Measurements from ENCODE around the gene VPS26B. TPM values are rescaled to one million over a fixed set of nuclear protein-coding genes. Genes with fewer than 3 reads are reported as not detected.
"Not testable (repeated sequence)": the region's sequence is repeated elsewhere in the genome, so short reads cannot be mapped to it uniquely, and the experiment has no call there.

VPS26B gene
- total RNA-seq, 1 experiment from 2014 or later, result 33.1 TPM

DNA sequence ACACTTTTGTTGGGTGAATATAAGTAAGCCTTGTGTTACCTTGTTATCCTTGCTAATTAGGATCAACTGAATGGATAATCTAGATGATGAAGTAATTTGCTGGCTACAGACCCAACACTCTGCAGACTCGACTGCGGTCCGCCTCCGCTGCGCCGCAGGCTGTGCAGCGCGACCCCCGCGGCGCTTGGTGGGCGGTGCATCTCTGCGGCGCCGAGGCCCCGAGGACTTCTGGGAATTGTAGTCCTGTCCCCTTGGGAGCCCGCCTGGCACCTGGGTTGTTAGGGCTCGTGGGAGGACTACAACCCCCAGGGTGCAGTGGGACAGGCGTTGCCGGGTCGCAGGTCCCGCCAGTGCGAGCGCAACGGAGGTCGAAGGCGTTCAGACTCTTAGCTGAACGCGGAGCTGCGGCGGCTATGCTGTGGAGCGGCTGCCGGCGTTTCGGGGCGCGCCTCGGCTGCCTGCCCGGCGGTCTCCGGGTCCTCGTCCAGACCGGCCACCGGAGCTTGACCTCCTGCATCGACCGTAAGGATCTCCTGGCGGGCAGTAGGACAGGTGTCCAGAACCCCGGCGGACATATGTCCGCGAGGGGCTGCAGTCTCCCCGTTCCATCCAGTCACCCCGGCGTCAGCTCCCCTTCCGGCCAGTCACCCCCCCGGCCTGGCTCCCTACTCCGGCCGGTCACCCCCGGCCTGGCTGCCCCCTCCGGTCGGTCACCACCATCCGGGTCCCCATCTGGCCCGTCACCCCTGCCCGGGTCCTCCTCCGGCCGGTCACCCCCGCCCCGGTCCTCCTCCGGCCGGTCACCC, 28.9 kb downstream of the VPS26B start, which contains the start of the genes ACAD8 and THYN1:
TSS of gene ACAD8 (plus strand) at position 381 of the 806 bp plus-strand sequence. CDS start at position 414, 33 bp downstream.
TSS of gene THYN1 (minus strand) at position 165 of the 806 bp plus-strand sequence. CDS start 470 bp downstream, outside the sequence.
- BruUV-seq (replicated peaks), result no TSS peak
- Mint-ChIP-seq H3K27me3 (ENCODE audit: unreplicated experiment) (no peaks in the 10 kb centered on the region), H3K9me3 (ENCODE audit: low read depth, unreplicated experiment) (no peaks in the 10 kb centered on the region), H3K4me1 (ENCODE audit: low read depth, unreplicated experiment) (peaks cover 14% of the 10 kb centered on the region), H3K27ac (ENCODE audit: unreplicated experiment) (peak within 1 kb of the TSS; percentile 5), H3K36me3 (ENCODE audit: insufficient read depth, unreplicated experiment) (peaks cover 23% of the 10 kb centered on the region), H3K4me3 (ENCODE audit: low read depth, unreplicated experiment) (peak within 1 kb of the TSS; percentile 98)
- DNase-seq, result peak; percentile 95
- TF ChIP-seq, protein P1, sequence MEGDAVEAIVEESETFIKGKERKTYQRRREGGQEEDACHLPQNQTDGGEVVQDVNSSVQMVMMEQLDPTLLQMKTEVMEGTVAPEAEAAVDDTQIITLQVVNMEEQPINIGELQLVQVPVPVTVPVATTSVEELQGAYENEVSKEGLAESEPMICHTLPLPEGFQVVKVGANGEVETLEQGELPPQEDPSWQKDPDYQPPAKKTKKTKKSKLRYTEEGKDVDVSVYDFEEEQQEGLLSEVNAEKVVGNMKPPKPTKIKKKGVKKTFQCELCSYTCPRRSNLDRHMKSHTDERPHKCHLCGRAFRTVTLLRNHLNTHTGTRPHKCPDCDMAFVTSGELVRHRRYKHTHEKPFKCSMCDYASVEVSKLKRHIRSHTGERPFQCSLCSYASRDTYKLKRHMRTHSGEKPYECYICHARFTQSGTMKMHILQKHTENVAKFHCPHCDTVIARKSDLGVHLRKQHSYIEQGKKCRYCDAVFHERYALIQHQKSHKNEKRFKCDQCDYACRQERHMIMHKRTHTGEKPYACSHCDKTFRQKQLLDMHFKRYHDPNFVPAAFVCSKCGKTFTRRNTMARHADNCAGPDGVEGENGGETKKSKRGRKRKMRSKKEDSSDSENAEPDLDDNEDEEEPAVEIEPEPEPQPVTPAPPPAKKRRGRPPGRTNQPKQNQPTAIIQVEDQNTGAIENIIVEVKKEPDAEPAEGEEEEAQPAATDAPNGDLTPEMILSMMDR (IDR thresholded peaks at IDR 0.05; ENCODE audit: unreplicated experiment), result no peak
- CTCF ChIA-PET, result interaction anchor here (0.6 to 0.7 kb wide), 3 partner anchors 9 to 182 kb away, joined by 3 to 4 read pairs (median 3); no protein-coding TSS in a partner anchor
- intact Hi-C loops (cut with micrococcal nuclease; ENCODE audit: unreplicated experiment), result no loop called here

DNA sequence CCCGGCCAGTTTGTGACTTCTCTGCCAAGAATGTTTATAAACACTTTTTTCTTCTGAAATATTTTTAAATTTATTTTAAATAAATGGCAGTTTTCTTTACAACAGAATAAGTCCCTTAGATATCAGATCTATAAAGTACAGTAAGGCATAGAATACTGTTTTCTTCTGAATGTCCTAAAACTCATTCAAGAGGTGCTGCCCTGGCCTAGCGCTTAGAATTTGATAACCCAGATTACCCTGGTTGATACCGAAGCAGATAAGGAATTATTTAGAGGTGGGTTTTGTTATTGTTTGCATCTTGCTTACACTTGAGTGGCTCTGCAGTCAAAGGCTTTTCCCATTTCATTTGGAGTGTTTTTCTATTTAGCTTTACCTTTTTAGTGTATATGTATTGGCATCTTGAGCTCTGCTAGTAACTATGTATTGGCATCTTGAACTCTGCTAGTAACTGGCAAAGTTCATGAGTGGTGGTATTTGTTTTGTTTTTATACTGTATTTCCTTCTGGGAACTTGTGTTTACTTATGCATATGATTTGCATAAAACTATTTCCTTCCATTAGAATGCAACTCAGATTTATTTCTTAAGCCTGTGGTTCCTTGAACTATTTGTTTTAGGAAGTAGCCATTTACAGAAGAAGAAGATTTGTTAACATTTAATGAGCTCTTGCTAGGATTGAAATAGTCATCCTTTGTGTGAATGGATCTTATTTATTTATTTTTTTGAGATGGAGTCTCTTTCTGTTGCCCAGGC, 30.1 kb downstream of the VPS26B start:
- Mint-ChIP-seq H3K27me3 (ENCODE audit: unreplicated experiment) (no peaks in the 10 kb centered on the region), H3K4me1 (ENCODE audit: low read depth, unreplicated experiment) (peaks cover 14% of the 10 kb centered on the region), H3K4me3 (ENCODE audit: low read depth, unreplicated experiment) (peak overlapping the region; percentile 98), H3K9me3 (ENCODE audit: low read depth, unreplicated experiment) (no peaks in the 10 kb centered on the region), H3K27ac (ENCODE audit: unreplicated experiment) (no peak overlapping the region), H3K36me3 (ENCODE audit: insufficient read depth, unreplicated experiment) (peaks cover 23% of the 10 kb centered on the region)
- intact Hi-C loops (cut with micrococcal nuclease; ENCODE audit: unreplicated experiment), result no loop called here
- CTCF ChIA-PET, result interaction anchor here (0.6 kb wide), 1 partner anchor 26 kb away, joined by 3 read pairs; no protein-coding TSS in a partner anchor
- TF ChIP-seq, protein P1 (IDR thresholded peaks at IDR 0.05; ENCODE audit: unreplicated experiment), result no peak
- BruUV-seq (replicated peaks), result TSS peak; percentile 27
- DNase-seq, result no peak

DNA sequence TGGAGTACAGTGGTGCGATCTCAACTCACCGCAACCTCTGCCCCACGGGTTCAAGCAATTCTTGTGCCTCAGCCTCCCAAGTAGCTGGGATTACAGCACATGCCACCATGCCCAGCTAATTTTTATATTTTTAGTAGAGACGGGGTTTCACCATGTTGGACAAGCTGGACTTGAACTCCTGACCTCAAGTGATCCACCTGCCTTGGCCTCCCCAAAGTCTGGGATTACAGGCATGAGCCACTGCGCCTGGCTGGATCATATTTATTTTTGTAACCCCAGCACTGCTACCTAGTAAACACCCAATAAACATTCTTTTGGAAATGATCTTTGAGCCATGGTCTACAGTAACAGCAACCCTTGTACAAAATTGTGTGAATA, 30.7 kb downstream of the VPS26B start:
- BruUV-seq (replicated peaks); H3K27me3 Mint-ChIP-seq (ENCODE audit: unreplicated experiment); H3K9me3 Mint-ChIP-seq (ENCODE audit: low read depth, unreplicated experiment); DNase-seq; intact Hi-C loops (cut with micrococcal nuclease; ENCODE audit: unreplicated experiment); H3K4me3 Mint-ChIP-seq (ENCODE audit: low read depth, unreplicated experiment); H3K27ac Mint-ChIP-seq (ENCODE audit: unreplicated experiment): not testable (repeated sequence)
- Mint-ChIP-seq H3K4me1 (ENCODE audit: low read depth, unreplicated experiment) (peaks cover 14% of the 10 kb centered on the region), H3K36me3 (ENCODE audit: insufficient read depth, unreplicated experiment) (peaks cover 23% of the 10 kb centered on the region)
- CTCF ChIA-PET, result interaction anchor here (0.6 kb wide), 1 partner anchor 26 kb away, joined by 3 read pairs; no protein-coding TSS in a partner anchor

GRCh38 chr11:134257101-134257500, 32.6 kb downstream of the VPS26B start:
- TF ChIP-seq, protein P1 (IDR thresholded peaks at IDR 0.05; ENCODE audit: unreplicated experiment), result no peak
- Mint-ChIP-seq H3K36me3 (ENCODE audit: insufficient read depth, unreplicated experiment) (peaks cover 23% of the 10 kb centered on the region), H3K27me3 (ENCODE audit: unreplicated experiment) (no peaks in the 10 kb centered on the region), H3K4me1 (ENCODE audit: low read depth, unreplicated experiment) (peaks cover 12% of the 10 kb centered on the region), H3K4me3 (ENCODE audit: low read depth, unreplicated experiment) (no peak overlapping the region), H3K9me3 (ENCODE audit: low read depth, unreplicated experiment) (no peaks in the 10 kb centered on the region), H3K27ac (ENCODE audit: unreplicated experiment) (no peak overlapping the region)
- no TSS peak for BruUV-seq (replicated peaks)
- intact Hi-C loops (cut with micrococcal nuclease; ENCODE audit: unreplicated experiment), result no loop called here
- no peak for DNase-seq
- CTCF ChIA-PET, result no interaction called here

All from Calu3 (cell line).